GM12892 (cell line): Measurements from ENCODE around the gene MON2.

Source experiments
- POLR2A ChIP-seq: IDR thresholded peaks from 2 replicates; pipeline ENCODE4 v1.6.1; 2011; ENCODE audit warnings: low read depth, low read length, control low read depth
- POLR2AphosphoS5 ChIP-seq: IDR thresholded peaks from 2 replicates; pipeline ENCODE4 v1.6.1; 2011; ENCODE audit warnings: low read depth, low read length, control low read depth
- TAF1 ChIP-seq: IDR thresholded peaks from 2 replicates; pipeline ENCODE4 v1.6.1; 2011; ENCODE audit warnings: low read depth, mild to moderate bottlenecking, control low read depth, low read length, borderline replicate concordance

GRCh38 chr12:62543741-62544140 is 77.1 kb downstream of the MON2 start:
- TF ChIP-seq POLR2A (no peak), POLR2AphosphoS5 (no peak), TAF1 (no peak)
